Astrocyte (in vitro differentiated cells and primary cell): ENCODE data around the gene TMCC1. TPM values are rescaled to one million over a fixed set of nuclear protein-coding genes. Genes with fewer than 3 reads are reported as not detected.
"Not testable (repeated sequence)": the region's sequence is repeated elsewhere in the genome, so short reads cannot be mapped to it uniquely, and the experiment has no call there.

Source experiments
- DNase-seq: peaks from one replicate; pipeline ENCODE4 v3.0.0-alpha.2; 2010; ENCODE audit warnings: low read depth
- FAIRE-seq: peaks from 2 replicates; lab custom pipeline; 2011; peaks lifted over from hg19 to GRCh38; lab: Jason Lieb, UNC
- H2AFZ ChIP-seq: 2 replicates; pipeline ENCODE4 v1.6.0; 2012; ENCODE audit warnings: low read depth, low read length, inconsistent platforms
- H3K27ac ChIP-seq: 2 replicates; pipeline ENCODE4 v1.5.1; 2011; ENCODE audit warnings: low read depth, low read length, inconsistent platforms
- H3K27me3 ChIP-seq: 2 replicates; pipeline ENCODE4 v1.6.0; 2011; ENCODE audit warnings: low read length, inconsistent platforms; ENCODE audit not compliant: insufficient read depth
- H3K36me3 ChIP-seq: 2 replicates; pipeline ENCODE4 v1.5.1; 2011; ENCODE audit warnings: low read length, inconsistent platforms; ENCODE audit not compliant: insufficient read depth
- H3K4me1 ChIP-seq: 2 replicates; pipeline ENCODE4 v1.5.1; 2011; ENCODE audit warnings: low read length, inconsistent platforms; ENCODE audit not compliant: insufficient read depth
- H3K4me2 ChIP-seq: 2 replicates; pipeline ENCODE4 v1.6.0; 2012; ENCODE audit warnings: low read length, inconsistent platforms
- H3K4me3 ChIP-seq: 2 replicates; pipeline ENCODE4 v1.5.1; 2011; ENCODE audit warnings: low read depth, mild to moderate bottlenecking, low read length, inconsistent platforms; ENCODE audit not compliant: insufficient read depth
- H3K79me2 ChIP-seq: 2 replicates; pipeline ENCODE4 v1.6.0; 2012; ENCODE audit warnings: mild to moderate bottlenecking, low read length, inconsistent platforms; ENCODE audit not compliant: insufficient read depth
- H3K9ac ChIP-seq: 2 replicates; pipeline ENCODE4 v1.6.0; 2012; ENCODE audit warnings: mild to moderate bottlenecking, low read length, inconsistent platforms
- H3K9me3 ChIP-seq: 2 replicates; pipeline ENCODE4 v1.5.1; 2012; ENCODE audit warnings: low read depth, mild to moderate bottlenecking, low read length, inconsistent platforms; ENCODE audit not compliant: insufficient read depth
- H4K20me1 ChIP-seq: 2 replicates; pipeline ENCODE4 v1.6.0; 2012; ENCODE audit warnings: low read length, inconsistent platforms; ENCODE audit not compliant: insufficient read depth
- H3K27ac Mint-ChIP-seq: one replicate; pipeline ENCODE4 v1.8.0; 2021; ENCODE audit warnings: mild to moderate bottlenecking, mixed read lengths; ENCODE audit not compliant: unreplicated experiment
- H3K27me3 Mint-ChIP-seq: one replicate; pipeline ENCODE4 v1.8.0; 2021; ENCODE audit warnings: low read depth, mixed read lengths; ENCODE audit not compliant: unreplicated experiment
- H3K36me3 Mint-ChIP-seq: one replicate; pipeline ENCODE4 v1.8.0; 2021; ENCODE audit warnings: low read depth, mixed read lengths; ENCODE audit not compliant: unreplicated experiment
- H3K4me1 Mint-ChIP-seq: one replicate; pipeline ENCODE4 v1.8.0; 2021; ENCODE audit warnings: low read depth, mixed read lengths; ENCODE audit not compliant: unreplicated experiment
- H3K4me3 Mint-ChIP-seq: one replicate; pipeline ENCODE4 v1.8.0; 2021; ENCODE audit warnings: mild to moderate bottlenecking, moderate library complexity, mixed read lengths; ENCODE audit not compliant: unreplicated experiment
- H3K9me3 Mint-ChIP-seq: one replicate; pipeline ENCODE4 v1.8.0; 2021; ENCODE audit warnings: mild to moderate bottlenecking, mixed read lengths; ENCODE audit not compliant: unreplicated experiment
- CTCF ChIP-seq: IDR thresholded peaks from 2 replicates; pipeline ENCODE4 v1.5.1; 2011; ENCODE audit warnings: low read depth, mild to moderate bottlenecking, inconsistent platforms, low read length, moderate library complexity; ENCODE audit not compliant: insufficient read depth
- EZH2 ChIP-seq: IDR thresholded peaks from 2 replicates; pipeline ENCODE4 v1.6.1; 2012; ENCODE audit warnings: mild to moderate bottlenecking, low read length, inconsistent platforms; ENCODE audit not compliant: insufficient read depth
- total RNA-seq: library from RNA; stranded (reverse); gene quantifications from 2 replicates; pipeline ENCODE4 v1.2.1, GENCODE V29; 2021

The TMCC1 gene
- total RNA-seq, 1 donor from 2014 or later = 37.9 TPM

- Histone ChIP-seq H3K27me3 (no peaks in the 10 kb centered on the region), H3K79me2 (peaks cover 5% of the 10 kb centered on the region), H3K36me3 (no peaks in the 10 kb centered on the region), H3K4me2 (no peak overlapping the region), H3K4me1 (peaks cover 8% of the 10 kb centered on the region), H3K9ac (no peak overlapping the region), H2AFZ (no peak overlapping the region), H3K4me3 (no peak overlapping the region), H3K9me3 (no peaks in the 10 kb centered on the region), H4K20me1 (peaks cover 15% of the 10 kb centered on the region), H3K27ac (no peak overlapping the region)
- Mint-ChIP-seq H3K36me3 (no peaks in the 10 kb centered on the region), H3K4me3 (no peak overlapping the region), H3K27me3 (no peaks in the 10 kb centered on the region), H3K27ac (no peak overlapping the region), H3K4me1 (peaks cover 26% of the 10 kb centered on the region), H3K9me3 (peaks cover 3% of the 10 kb centered on the region)
- DNase-seq = no peak
- no peak for FAIRE-seq
- no peak for TF ChIP-seq CTCF
- TF ChIP-seq EZH2 = no peak
These were observed 209.2 kb downstream of the TMCC1 start for GRCh38 chr3:129684270-129684669.

GRCh38 chr3:129683201-129683600, 210.3 kb downstream of the TMCC1 start:
- Mint-ChIP-seq H3K36me3 (no peaks in the 10 kb centered on the region), H3K4me3 (no peak overlapping the region), H3K9me3 (peaks cover 3% of the 10 kb centered on the region), H3K4me1 (peaks cover 15% of the 10 kb centered on the region), H3K27ac (no peak overlapping the region), H3K27me3 (no peaks in the 10 kb centered on the region)
- FAIRE-seq = no peak
- H3K4me2 ChIP-seq = no peak overlapping the region
- H3K79me2 ChIP-seq = peaks cover 5% of the 10 kb centered on the region
- no peak overlapping the region for H3K9ac ChIP-seq
- H3K9me3 ChIP-seq = no peaks in the 10 kb centered on the region
- no peak for DNase-seq
- H3K36me3 ChIP-seq = no peaks in the 10 kb centered on the region
- no peaks in the 10 kb centered on the region for H3K27me3 ChIP-seq
- peaks cover 2% of the 10 kb centered on the region for H3K4me1 ChIP-seq
- TF ChIP-seq CTCF = no peak
- TF ChIP-seq EZH2 = no peak
- peaks cover 13% of the 10 kb centered on the region for H4K20me1 ChIP-seq
- H2AFZ ChIP-seq = no peak overlapping the region
- H3K4me3 ChIP-seq = no peak overlapping the region
- no peak overlapping the region for H3K27ac ChIP-seq

GRCh38 chr3:129676985-129677384, 216.5 kb downstream of the TMCC1 start:
- H3K4me3 ChIP-seq = no peak overlapping the region
- FAIRE-seq = no peak
- no peaks in the 10 kb centered on the region for H3K9me3 ChIP-seq
- peaks cover 18% of the 10 kb centered on the region for H4K20me1 ChIP-seq
- no peak overlapping the region for H3K27ac Mint-ChIP-seq
- no peak overlapping the region for H3K9ac ChIP-seq
- peaks cover 5% of the 10 kb centered on the region for H3K4me1 Mint-ChIP-seq
- no peaks in the 10 kb centered on the region for H3K27me3 ChIP-seq
- no peaks in the 10 kb centered on the region for H3K4me1 ChIP-seq
- H3K4me2 ChIP-seq = no peak overlapping the region
- DNase-seq = no peak
- no peaks in the 10 kb centered on the region for H3K27me3 Mint-ChIP-seq
- TF ChIP-seq CTCF (no peak), EZH2 (no peak)
- H3K79me2 ChIP-seq = no peaks in the 10 kb centered on the region
- H3K27ac ChIP-seq = no peak overlapping the region
- H3K4me3 Mint-ChIP-seq = no peak overlapping the region
- H3K36me3 ChIP-seq = no peaks in the 10 kb centered on the region
- no peaks in the 10 kb centered on the region for H3K36me3 Mint-ChIP-seq
- H3K9me3 Mint-ChIP-seq = no peaks in the 10 kb centered on the region
- H2AFZ ChIP-seq = no peak overlapping the region

GRCh38 chr3:129674798-129675123, 218.8 kb downstream of the TMCC1 start:
- not testable (repeated sequence) for H3K4me3 ChIP-seq, H3K27me3 ChIP-seq, H3K9me3 Mint-ChIP-seq, H3K36me3 Mint-ChIP-seq, H3K4me3 Mint-ChIP-seq, H3K27ac ChIP-seq, H3K36me3 ChIP-seq, H3K27me3 Mint-ChIP-seq, H3K9me3 ChIP-seq, H3K79me2 ChIP-seq, H3K9ac ChIP-seq, H3K4me2 ChIP-seq, H3K27ac Mint-ChIP-seq, H3K4me1 Mint-ChIP-seq, H2AFZ ChIP-seq, FAIRE-seq, H3K4me1 ChIP-seq, DNase-seq
- peaks cover 18% of the 10 kb centered on the region for H4K20me1 ChIP-seq
